ENCODE data around the gene MRPL37.

GRCh38 chr1:54159733-54160316, 40.1 kb upstream of the MRPL37 start:
- TF ChIP-seq CTCF (IDR thresholded peaks at IDR 0.05) (no peak), EP300 (IDR thresholded peaks at IDR 0.05) (no peak), POLR2AphosphoS5 (IDR thresholded peaks at IDR 0.05) (no peak), POLR2A (IDR thresholded peaks at IDR 0.05) (no peak)

All from suprapubic skin (tissue), 4 donors.